NAMALWA (cell line): ENCODE data around the gene SSPN.

Experiments
- DNase-seq: peaks from one replicate; pipeline ENCODE4 v3.0.0-alpha.2; 2015; ENCODE audit warnings: low spot score

Gene SSPN

GRCh38 chr12:26187014-26187798, 8.2 kb upstream of the SSPN start:
- peak; percentile 27 for DNase-seq

- no peak for DNase-seq
Observed at GRCh38 chr12:26188127-26188526, 7.2 kb upstream of the SSPN start.

GRCh38 chr12:26188641-26189040, 6.7 kb upstream of the SSPN start:
- no peak for DNase-seq

GRCh38 chr12:26192142-26192541, 3.2 kb upstream of the SSPN start:
- DNase-seq: no peak

- DNase-seq: no peak
Observed at GRCh38 chr12:26193539-26193938, 1.8 kb upstream of the SSPN start.

DNA sequence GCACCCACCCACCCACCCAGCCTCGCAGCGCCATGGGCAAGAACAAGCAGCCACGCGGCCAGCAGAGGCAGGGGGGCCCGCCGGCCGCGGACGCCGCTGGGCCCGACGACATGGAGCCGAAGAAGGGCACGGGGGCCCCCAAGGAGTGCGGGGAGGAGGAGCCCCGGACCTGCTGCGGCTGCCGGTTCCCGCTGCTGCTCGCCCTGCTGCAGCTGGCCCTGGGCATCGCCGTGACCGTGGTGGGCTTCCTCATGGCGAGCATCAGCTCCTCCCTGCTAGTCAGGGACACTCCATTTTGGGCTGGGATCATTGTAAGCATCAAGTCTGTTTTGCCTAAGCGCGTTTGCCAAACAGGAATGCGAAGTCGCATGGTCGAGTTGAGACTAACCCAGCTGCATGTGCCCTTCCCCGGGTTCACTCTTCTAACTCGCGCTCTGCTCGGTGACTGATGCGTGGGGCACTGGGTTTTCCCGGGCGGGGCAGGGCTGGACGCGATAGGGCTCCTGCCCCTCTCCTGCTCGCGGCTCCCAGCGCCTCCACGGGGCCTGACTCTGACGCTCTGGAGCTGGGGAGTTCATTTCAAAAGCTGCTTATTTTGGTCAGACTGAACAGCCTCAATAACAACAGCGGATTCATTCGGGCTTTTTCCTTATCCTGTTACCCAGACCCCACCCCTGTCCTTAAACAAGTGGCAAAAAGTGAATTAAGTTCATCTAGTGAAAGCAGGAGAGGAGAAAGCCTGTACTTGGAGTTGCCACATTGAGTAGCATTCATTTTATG, 458 bp downstream of the SSPN start:
- no peak for DNase-seq

DNA sequence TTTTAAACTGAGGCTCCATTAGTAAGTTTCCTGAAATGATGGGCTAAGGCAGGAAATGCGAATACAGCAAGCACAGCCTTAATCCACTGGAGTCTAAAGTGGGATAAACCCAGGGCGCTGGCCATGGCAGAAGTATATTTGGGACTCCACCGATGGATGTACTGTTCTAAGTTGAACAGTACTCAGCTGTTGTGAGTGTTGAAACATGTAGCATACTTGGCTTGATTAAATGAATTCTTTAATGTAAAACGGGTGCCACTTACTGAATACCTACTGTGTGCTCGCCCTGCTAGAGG, 996 bp downstream of the SSPN start:
- DNase-seq: no peak

- DNase-seq: no peak
Observed at GRCh38 chr12:26197832-26198231, 2.5 kb downstream of the SSPN start.

GRCh38 chr12:26198742-26199141, 3.4 kb downstream of the SSPN start:
- no peak for DNase-seq

DNA sequence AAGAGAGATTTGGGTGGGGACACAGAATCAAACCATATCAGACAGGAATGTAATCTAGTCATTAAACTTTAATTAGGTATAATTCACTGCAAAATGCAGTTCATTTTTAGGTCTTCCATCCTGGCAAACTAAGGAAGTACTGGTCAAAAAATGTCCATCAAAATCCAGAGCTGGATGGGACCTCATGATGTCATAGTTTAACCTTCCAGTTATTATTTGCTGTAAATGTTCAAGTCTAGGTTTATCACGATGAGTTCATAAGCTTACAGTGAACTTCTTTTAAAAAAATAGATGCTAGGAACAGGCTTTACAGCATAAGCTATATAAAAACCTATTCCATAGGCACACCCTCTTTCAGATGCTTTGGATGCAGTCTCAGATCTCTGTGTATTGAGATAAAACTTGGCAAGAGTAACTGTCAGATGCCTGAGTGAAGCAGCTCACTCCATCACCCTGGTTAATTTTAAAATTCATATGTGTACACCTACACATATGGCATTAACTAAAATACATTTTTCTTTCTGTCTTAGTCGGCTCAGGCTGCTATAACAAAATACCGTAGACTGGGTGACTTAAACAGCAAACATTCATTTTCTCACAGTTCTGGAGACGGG, 7.9 kb downstream of the SSPN start:
- DNase-seq: no peak

- DNase-seq: no peak
Observed at GRCh38 chr12:26204612-26205289, 9.4 kb downstream of the SSPN start.

DNA sequence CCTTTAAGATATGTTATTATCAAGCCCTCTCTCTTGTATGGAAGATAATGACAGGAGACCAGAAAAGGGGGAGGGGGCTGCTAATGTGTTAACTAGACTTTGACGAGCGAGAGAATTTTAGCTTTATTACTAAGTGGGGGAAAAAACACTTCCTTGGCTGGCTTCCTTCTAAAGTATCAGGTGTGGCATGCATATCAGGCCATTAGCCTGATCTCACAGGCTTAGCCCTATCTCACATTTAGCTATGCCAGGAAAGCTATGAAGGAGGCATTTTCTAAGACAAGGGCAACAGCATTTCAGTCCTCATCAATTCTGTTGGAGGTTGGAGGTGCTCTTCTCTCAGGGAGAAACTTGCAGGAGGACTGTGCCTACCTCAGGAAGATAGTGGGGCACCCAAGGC, 9.9 kb downstream of the SSPN start:
- DNase-seq: no peak

- DNase-seq: no peak
Observed at GRCh38 chr12:26205941-26206340, 10.6 kb downstream of the SSPN start.

GRCh38 chr12:26211331-26211730, 16.0 kb downstream of the SSPN start:
- DNase-seq: no peak

- DNase-seq: no peak
Observed at GRCh38 chr12:26212396-26212795, 17.0 kb downstream of the SSPN start.

DNA sequence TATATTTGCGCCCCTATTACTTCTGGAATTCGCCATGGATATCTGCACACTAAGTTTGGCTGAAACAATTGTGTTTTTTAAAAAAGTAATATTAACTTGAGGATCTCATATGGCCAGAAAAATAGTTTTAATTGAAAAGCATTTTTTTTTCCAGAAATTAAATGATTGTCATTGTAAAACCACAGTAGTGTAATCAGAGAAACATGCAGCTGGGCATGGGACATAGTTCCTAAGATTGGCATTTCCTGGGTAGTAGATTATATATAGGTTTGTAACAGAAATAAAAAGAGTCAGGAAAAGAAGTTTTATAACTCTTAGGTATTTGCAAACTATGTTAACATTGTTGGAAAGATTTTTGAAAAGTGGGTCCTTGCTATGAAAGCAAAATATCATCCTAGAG, 17.6 kb downstream of the SSPN start:
- DNase-seq: no peak

GRCh38 chr12:26214121-26214520, 18.7 kb downstream of the SSPN start:
- DNase-seq: no peak

- no peak for DNase-seq
Observed at GRCh38 chr12:26219736-26220135, 24.4 kb downstream of the SSPN start.

DNA sequence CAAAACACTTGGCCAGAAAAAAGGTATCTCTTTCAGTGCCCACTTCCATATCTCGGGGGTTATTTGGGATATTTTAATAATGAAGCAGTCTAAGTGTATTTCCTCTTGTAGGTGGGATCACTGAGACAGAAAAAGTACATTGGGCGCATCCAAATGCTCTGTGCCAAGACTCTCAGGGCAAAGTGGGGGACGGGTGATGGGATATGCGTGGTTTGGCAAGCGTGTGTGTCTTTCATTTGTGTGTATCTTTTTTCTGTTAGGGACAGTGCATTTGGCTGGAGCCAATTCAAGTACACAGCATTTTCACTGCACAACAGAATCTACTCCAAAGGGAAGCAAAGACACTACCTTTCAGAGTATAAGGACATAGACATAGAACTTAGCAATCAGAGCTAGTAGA, 29.3 kb downstream of the SSPN start:
- no peak for DNase-seq

DNA sequence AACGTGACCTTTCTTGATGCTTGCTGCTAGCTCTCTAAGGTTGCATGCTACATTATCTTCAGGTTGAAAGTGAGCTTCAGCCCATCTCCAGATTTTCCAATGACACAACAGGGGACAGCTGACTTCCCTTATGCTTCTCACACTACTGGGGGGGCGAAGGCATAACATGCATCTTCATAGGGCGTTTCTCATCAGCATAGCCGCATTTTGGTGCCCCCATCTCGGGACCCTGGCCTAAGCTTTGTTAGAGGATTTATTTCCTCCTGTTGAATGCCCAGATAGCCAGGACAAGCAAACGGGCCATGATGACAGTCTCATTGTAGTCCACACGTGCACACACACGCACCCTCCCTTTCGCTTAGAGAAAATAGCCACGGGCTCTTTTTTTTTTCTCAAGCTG, 30.7 kb downstream of the SSPN start:
- DNase-seq: no peak

GRCh38 chr12:26226629-26227360, 31.4 kb downstream of the SSPN start:
- no peak for DNase-seq

GRCh38 chr12:26227361-26227745, 32.0 kb downstream of the SSPN start:
- no peak for DNase-seq
